ENCODE results near the gene ADISSP. TPM values are rescaled to one million over a fixed set of nuclear protein-coding genes. Genes with fewer than 3 reads are reported as not detected.

Gene ADISSP
- total and polyA plus RNA-seq, 4 donors, result 8.6 to 53.7 (median 35.1) TPM

GRCh38 chr20:3763671-3764601, 3.6 kb downstream of the ADISSP start:
- Histone ChIP-seq H3K9ac (ENCODE audit: insufficient read depth in 1 of 2, low read length in 2 of 2) (no peak overlapping the region), H3K4me1 (ENCODE audit: control insufficient read depth in 5 of 5, insufficient read depth in 5 of 5, low read length in 5 of 5) (peaks cover 0 to 44% (median 9%) of the 10 kb centered on the region in 5 donors), H3K27ac (ENCODE audit: low read depth in 1 of 2, low read length in 1 of 2) (no peak overlapping the region), H3K9me3 (ENCODE audit: control insufficient read depth in 4 of 4, insufficient read depth in 3 of 4, low read length in 3 of 4) (no peaks in the 10 kb centered on the region), H3K27me3 (ENCODE audit: control insufficient read depth in 3 of 3, insufficient read depth in 3 of 3, low read length in 2 of 3) (no peaks in the 10 kb centered on the region), H3K36me3 (ENCODE audit: control insufficient read depth in 4 of 4, insufficient read depth in 4 of 4, low read length in 4 of 4) (no peaks in the 10 kb centered on the region), H3K4me3 (no peak overlapping the region)
- no peak for DNase-seq
- no peak for ATAC-seq (ENCODE audit: insufficient read depth, low FRiP score)
- WGBS, 2 donors, result 89 to 91% methylated on average over 8 of the region's 8 CpGs
- TF ChIP-seq, protein P1, sequence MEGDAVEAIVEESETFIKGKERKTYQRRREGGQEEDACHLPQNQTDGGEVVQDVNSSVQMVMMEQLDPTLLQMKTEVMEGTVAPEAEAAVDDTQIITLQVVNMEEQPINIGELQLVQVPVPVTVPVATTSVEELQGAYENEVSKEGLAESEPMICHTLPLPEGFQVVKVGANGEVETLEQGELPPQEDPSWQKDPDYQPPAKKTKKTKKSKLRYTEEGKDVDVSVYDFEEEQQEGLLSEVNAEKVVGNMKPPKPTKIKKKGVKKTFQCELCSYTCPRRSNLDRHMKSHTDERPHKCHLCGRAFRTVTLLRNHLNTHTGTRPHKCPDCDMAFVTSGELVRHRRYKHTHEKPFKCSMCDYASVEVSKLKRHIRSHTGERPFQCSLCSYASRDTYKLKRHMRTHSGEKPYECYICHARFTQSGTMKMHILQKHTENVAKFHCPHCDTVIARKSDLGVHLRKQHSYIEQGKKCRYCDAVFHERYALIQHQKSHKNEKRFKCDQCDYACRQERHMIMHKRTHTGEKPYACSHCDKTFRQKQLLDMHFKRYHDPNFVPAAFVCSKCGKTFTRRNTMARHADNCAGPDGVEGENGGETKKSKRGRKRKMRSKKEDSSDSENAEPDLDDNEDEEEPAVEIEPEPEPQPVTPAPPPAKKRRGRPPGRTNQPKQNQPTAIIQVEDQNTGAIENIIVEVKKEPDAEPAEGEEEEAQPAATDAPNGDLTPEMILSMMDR (IDR thresholded peaks at IDR 0.05; ENCODE audit: control extremely low read depth, extremely low read depth), result no peak

DNA sequence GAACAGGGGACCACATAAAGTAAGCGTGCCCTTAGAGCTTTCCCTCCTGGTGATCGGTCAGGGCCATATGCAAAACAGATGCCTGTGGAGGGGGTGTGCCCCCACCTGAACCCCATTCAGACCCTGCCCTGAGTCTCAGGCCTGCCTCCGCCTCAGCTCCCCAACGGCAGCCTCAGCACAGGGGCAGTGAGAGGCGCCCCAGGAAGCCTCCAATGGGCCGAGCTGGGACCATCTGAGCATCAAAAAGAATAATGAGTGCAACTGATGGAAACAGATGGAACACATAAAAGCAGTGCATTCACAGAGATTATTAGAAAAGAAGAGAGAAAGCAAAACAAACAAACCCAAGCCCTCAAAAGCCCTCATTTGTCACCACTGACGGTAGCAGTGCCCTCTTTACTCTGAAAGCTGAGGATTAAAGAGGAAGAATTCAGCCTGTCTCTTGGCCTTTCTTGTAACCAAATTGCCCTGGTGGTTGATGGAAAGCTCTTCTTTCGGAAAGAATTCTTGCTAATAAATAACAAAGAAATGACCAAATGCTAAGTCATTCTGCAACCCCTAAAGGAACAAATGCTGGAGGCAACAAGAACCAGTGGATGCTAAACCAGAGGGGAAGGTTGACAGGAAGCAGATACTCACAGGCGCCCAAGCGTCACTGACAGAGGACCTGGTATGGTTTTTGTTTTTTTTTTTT, 6.8 kb downstream of the ADISSP start:
- no peak overlapping the region for H3K27ac ChIP-seq (ENCODE audit: low read depth in 1 of 2, low read length in 1 of 2)
- ATAC-seq (ENCODE audit: insufficient read depth, low FRiP score) (no peak), DNase-seq (no peak)
- peaks cover 0 to 19% (median 0%) of the 10 kb centered on the region in 5 donors for H3K4me1 ChIP-seq (ENCODE audit: control insufficient read depth in 5 of 5, insufficient read depth in 5 of 5, low read length in 5 of 5)
- 68 to 77% methylated on average over 10 of the region's 10 CpGs for WGBS, 2 donors
- TF ChIP-seq, protein P1 (IDR thresholded peaks at IDR 0.05; ENCODE audit: control extremely low read depth, extremely low read depth), result no peak
- H3K9ac ChIP-seq (ENCODE audit: insufficient read depth in 1 of 2, low read length in 2 of 2), result no peak overlapping the region
- no peaks in the 10 kb centered on the region for H3K27me3 ChIP-seq (ENCODE audit: control insufficient read depth in 3 of 3, insufficient read depth in 3 of 3, low read length in 2 of 3)
- no peak overlapping the region for H3K4me3 ChIP-seq
- H3K36me3 ChIP-seq (ENCODE audit: control insufficient read depth in 4 of 4, insufficient read depth in 4 of 4, low read length in 4 of 4), result peaks cover 0 to 8% (median 0%) of the 10 kb centered on the region in 4 donors
- no peaks in the 10 kb centered on the region for H3K9me3 ChIP-seq (ENCODE audit: control insufficient read depth in 4 of 4, insufficient read depth in 3 of 4, low read length in 3 of 4)

GRCh38 chr20:3759884-3760283, 7.7 kb downstream of the ADISSP start:
- Histone ChIP-seq H3K4me3 (no peak overlapping the region), H3K9ac (ENCODE audit: insufficient read depth in 1 of 2, low read length in 2 of 2) (no peak overlapping the region), H3K27ac (ENCODE audit: low read depth in 1 of 2, low read length in 1 of 2) (no peak overlapping the region), H3K9me3 (ENCODE audit: control insufficient read depth in 4 of 4, insufficient read depth in 3 of 4, low read length in 3 of 4) (no peaks in the 10 kb centered on the region), H3K4me1 (ENCODE audit: control insufficient read depth in 5 of 5, insufficient read depth in 5 of 5, low read length in 5 of 5) (peaks cover 0 to 13% (median 0%) of the 10 kb centered on the region in 5 donors), H3K27me3 (ENCODE audit: control insufficient read depth in 3 of 3, insufficient read depth in 3 of 3, low read length in 2 of 3) (no peaks in the 10 kb centered on the region), H3K36me3 (ENCODE audit: control insufficient read depth in 4 of 4, insufficient read depth in 4 of 4, low read length in 4 of 4) (peaks cover 0 to 11% (median 2%) of the 10 kb centered on the region in 4 donors)
- ATAC-seq (ENCODE audit: insufficient read depth, low FRiP score), result no peak
- DNase-seq, result no peak
- TF ChIP-seq, protein P1 (IDR thresholded peaks at IDR 0.05; ENCODE audit: control extremely low read depth, extremely low read depth), result no peak
- WGBS, 2 donors, result 88 to 93% methylated on average over 11 of the region's 11 CpGs
